Measurements from ENCODE around the gene COIL. TPM values are rescaled to one million over a fixed set of nuclear protein-coding genes. Genes with fewer than 3 reads are reported as not detected.

The COIL gene
- polyA plus RNA-seq, 3 donors = 3.0 to 6.6 (median 5.3) TPM

DNA sequence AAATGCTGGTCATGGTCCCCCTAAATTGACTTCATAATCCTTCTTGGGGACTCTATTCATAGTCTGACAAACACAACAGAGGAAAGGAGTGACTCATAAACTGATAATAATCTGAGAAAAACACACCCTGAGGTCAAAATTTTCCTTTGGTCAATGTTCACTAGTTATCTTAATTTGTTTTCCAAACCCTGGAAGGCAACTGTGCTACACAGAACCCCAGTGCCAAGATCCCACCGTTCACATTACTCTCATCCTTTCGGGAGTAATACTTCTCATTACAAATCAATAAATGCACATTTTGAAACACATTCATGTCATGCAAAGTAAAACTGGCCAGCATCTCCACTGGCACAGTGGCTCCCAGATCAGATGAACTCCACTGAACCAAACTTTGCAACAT, 23.2 kb downstream of the COIL start:
- H3K4me2 ChIP-seq (replicated peaks; ENCODE audit: extremely low read depth, low read length, poor library complexity, severe bottlenecking) = no peak overlapping the region

DNA sequence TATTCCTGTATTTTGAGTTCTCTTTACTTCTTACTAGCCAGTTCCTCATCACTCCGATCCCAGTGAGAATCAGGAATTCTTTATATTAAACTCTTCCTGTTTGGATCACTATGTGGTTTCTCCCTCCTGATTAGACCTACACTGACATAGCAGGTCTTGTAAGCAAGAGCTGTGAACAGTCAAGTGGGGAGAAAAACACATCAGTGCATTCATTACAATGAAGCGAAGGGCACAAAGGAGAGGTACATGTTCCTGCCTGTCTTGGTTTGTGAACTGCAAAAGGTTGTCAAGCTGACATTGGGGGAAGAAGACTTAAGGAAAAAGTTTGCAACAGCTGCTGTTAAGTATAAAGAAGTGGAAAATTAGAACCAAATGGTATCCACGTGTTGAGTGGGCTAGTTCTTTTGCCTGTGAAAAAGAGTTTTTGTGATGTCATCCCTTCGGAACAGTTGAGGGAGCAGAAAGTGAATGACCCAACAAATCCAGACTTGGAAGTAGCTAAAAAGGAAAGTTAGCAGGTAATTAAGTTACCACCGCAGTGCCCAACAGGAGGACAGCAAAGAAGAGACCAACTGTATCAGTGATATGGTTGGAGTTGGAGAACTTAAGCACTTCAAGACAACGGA, 24.0 kb downstream of the COIL start:
- Mint-ChIP-seq H3K4me3 (no peak overlapping the region), H3K9me3 (peaks cover 0 to 10% (median 3%) of the 10 kb centered on the region in 7 donors), H3K27me3 (ENCODE audit: low read depth in 3 of 3) (peaks cover 0 to 3% (median 0%) of the 10 kb centered on the region in 3 donors), H3K36me3 (peaks cover 46 to 76% of the 10 kb centered on the region in 2 donors), H3K4me1 (peaks cover 2% of the 10 kb centered on the region), H3K27ac (no peak overlapping the region)
- TF ChIP-seq CTCF (IDR thresholded peaks at IDR 0.05) = no peak
- 93% methylated on average over 5 of the region's 6 CpGs for WGBS (ENCODE audit: insufficient coverage)
- no peak overlapping the region for H3K4me2 ChIP-seq (replicated peaks; ENCODE audit: extremely low read depth, low read length, poor library complexity, severe bottlenecking)
- H2AFZ ChIP-seq (ENCODE audit: insufficient read depth, low read depth, low read length, poor library complexity, severe bottlenecking) = no peak overlapping the region
- no peaks in the 10 kb centered on the region for H3K4me1 ChIP-seq (ENCODE audit: control insufficient read depth in 1 of 2, insufficient read depth in 2 of 2, low read length in 2 of 2)
- H3K36me3 ChIP-seq (replicated peaks in 1 of 2; ENCODE audit: control insufficient read depth in 1 of 2, insufficient read depth in 2 of 2, low read length in 2 of 2) = peaks cover 33 to 69% of the 10 kb centered on the region in 2 donors
- no peak overlapping the region for H3K27ac ChIP-seq (ENCODE audit: low read depth in 1 of 2, low read length in 2 of 2)
- no peak overlapping the region for H3K4me3 ChIP-seq (replicated peaks in 1 of 3; ENCODE audit: low read depth in 2 of 3, low read length in 3 of 3)
- intact Hi-C loops (cut with micrococcal nuclease) = loop anchor here in 1 of 2 donors (5.0 kb wide), 1 partner anchor 35 kb away; no protein-coding TSS in a partner anchor
- H3K9ac ChIP-seq (ENCODE audit: insufficient read depth, low read length, poor library complexity, severe bottlenecking) = no peak overlapping the region
- no peaks in the 10 kb centered on the region for H3K9me3 ChIP-seq (replicated peaks in 1 of 2; ENCODE audit: control insufficient read depth in 1 of 2, insufficient read depth in 1 of 2, low read length in 2 of 2)
- DNase-seq = no peak
- no peaks in the 10 kb centered on the region for H3K27me3 ChIP-seq (ENCODE audit: control insufficient read depth in 2 of 2, insufficient read depth in 2 of 2, low read length in 2 of 2)
- H3K79me2 ChIP-seq (ENCODE audit: insufficient read depth, low read length) = no peaks in the 10 kb centered on the region
- H4K20me1 ChIP-seq (ENCODE audit: insufficient read depth, low read length) = peaks cover 7% of the 10 kb centered on the region

More for the DNA sequence above, 23.2 kb downstream of the COIL start:
- Histone ChIP-seq H3K36me3 (replicated peaks in 1 of 2; ENCODE audit: control insufficient read depth in 1 of 2, insufficient read depth in 2 of 2, low read length in 2 of 2) (peaks cover 34 to 78% of the 10 kb centered on the region in 2 donors), H4K20me1 (ENCODE audit: insufficient read depth, low read length) (peaks cover 7% of the 10 kb centered on the region), H3K27me3 (ENCODE audit: control insufficient read depth in 2 of 2, insufficient read depth in 2 of 2, low read length in 2 of 2) (no peaks in the 10 kb centered on the region), H3K9ac (ENCODE audit: insufficient read depth, low read length, poor library complexity, severe bottlenecking) (no peak overlapping the region), H3K4me3 (replicated peaks in 1 of 3; ENCODE audit: low read depth in 2 of 3, low read length in 3 of 3) (no peak overlapping the region), H3K27ac (ENCODE audit: low read depth in 1 of 2, low read length in 2 of 2) (peak overlapping the region in 1 of 2 donors; percentile 3), H3K9me3 (replicated peaks in 1 of 2; ENCODE audit: control insufficient read depth in 1 of 2, insufficient read depth in 1 of 2, low read length in 2 of 2) (no peaks in the 10 kb centered on the region), H3K79me2 (ENCODE audit: insufficient read depth, low read length) (no peaks in the 10 kb centered on the region), H2AFZ (ENCODE audit: insufficient read depth, low read depth, low read length, poor library complexity, severe bottlenecking) (no peak overlapping the region), H3K4me1 (ENCODE audit: control insufficient read depth in 1 of 2, insufficient read depth in 2 of 2, low read length in 2 of 2) (no peaks in the 10 kb centered on the region)
- Mint-ChIP-seq H3K9me3 (peaks cover 0 to 3% (median 0%) of the 10 kb centered on the region in 7 donors), H3K4me3 (no peak overlapping the region), H3K36me3 (peaks cover 48 to 80% of the 10 kb centered on the region in 2 donors), H3K27ac (peak overlapping the region in 1 of 7 donors; percentile 56), H3K4me1 (peaks cover 2% of the 10 kb centered on the region), H3K27me3 (ENCODE audit: low read depth in 3 of 3) (peaks cover 0 to 3% (median 0%) of the 10 kb centered on the region in 3 donors)
- no peak for TF ChIP-seq CTCF (IDR thresholded peaks at IDR 0.05)
- WGBS (ENCODE audit: insufficient coverage) = 89% methylated on average over 2 of the region's 2 CpGs
- intact Hi-C loops (cut with micrococcal nuclease) = loop anchor here in 1 of 2 donors (5.0 kb wide), 1 partner anchor 35 kb away; no protein-coding TSS in a partner anchor
- DNase-seq = no peak
